ENCODE data around the gene OR1E2.
"Not testable (repeated sequence)": the region's sequence is repeated elsewhere in the genome, so short reads cannot be mapped to it uniquely, and the experiment has no call there.

The OR1E2 gene

GRCh38 chr17:3397801-3398200, 35.8 kb downstream of the OR1E2 start:
- DNase-seq (ENCODE audit: low spot score) = not testable (repeated sequence)

GRCh38 chr17:3389791-3390190, 43.9 kb downstream of the OR1E2 start:
- DNase-seq (ENCODE audit: low spot score) = no peak

GRCh38 chr17:3385869-3386816, 47.5 kb downstream of the OR1E2 start, which contains the start of gene OR3A2:
TSS of gene OR3A2 (minus strand) at chr17:3386308.
- no peak for DNase-seq (ENCODE audit: low spot score)

All from LoVo (cell line).